Activated CD8-positive, alpha-beta memory T cell treated with anti-CD3 and anti-CD28 coated beads for 4 hours (primary cell): ENCODE results near the gene SCNN1A.

Source experiments
- DNase-seq, 2 donors: peaks; one replicate each; pipeline ENCODE4 v3.0.0-alpha.2; 2020; ENCODE audit warnings: low read depth in 2 of 2

Gene SCNN1A

DNA sequence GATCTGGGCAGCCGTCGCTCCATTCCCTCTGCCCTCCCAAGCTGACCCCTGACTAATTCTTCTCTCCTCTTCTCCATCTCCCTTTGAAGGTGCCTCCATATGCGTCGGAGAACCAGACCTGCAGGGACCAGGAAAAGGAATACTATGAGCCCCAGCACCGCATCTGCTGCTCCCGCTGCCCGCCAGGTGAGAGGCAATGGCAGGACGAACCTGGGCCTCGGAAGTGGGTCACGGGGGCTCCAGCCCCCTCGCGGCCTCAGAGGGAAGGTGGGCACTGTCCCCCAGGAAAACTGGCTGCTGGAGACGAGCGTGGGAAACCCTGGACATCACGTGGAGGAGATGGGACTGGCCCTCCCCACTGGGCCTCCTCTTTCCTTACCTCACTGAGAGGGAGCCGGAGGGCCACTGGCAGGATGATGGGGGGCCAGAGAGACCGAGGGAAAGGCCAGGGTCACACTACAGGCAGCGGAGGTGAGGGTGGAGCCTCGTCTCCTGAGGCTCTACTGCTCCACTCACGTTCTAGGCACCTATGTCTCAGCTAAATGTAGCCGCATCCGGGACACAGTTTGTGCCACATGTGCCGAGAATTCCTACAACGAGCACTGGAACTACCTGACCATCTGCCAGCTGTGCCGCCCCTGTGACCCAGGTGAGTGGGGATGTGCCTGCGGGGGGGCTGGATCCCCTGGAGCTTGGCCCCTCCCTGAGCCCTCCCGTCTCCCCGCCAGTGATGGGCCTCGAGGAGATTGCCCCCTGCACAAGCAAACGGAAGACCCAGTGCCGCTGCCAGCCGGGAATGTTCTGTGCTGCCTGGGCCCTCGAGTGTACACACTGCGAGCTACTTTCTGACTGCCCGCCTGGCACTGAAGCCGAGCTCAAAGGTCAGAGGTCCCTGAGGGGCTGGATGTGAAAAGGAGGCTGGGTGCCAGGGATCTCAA, 9.4 kb upstream of the SCNN1A start:
- DNase-seq: no peak

DNA sequence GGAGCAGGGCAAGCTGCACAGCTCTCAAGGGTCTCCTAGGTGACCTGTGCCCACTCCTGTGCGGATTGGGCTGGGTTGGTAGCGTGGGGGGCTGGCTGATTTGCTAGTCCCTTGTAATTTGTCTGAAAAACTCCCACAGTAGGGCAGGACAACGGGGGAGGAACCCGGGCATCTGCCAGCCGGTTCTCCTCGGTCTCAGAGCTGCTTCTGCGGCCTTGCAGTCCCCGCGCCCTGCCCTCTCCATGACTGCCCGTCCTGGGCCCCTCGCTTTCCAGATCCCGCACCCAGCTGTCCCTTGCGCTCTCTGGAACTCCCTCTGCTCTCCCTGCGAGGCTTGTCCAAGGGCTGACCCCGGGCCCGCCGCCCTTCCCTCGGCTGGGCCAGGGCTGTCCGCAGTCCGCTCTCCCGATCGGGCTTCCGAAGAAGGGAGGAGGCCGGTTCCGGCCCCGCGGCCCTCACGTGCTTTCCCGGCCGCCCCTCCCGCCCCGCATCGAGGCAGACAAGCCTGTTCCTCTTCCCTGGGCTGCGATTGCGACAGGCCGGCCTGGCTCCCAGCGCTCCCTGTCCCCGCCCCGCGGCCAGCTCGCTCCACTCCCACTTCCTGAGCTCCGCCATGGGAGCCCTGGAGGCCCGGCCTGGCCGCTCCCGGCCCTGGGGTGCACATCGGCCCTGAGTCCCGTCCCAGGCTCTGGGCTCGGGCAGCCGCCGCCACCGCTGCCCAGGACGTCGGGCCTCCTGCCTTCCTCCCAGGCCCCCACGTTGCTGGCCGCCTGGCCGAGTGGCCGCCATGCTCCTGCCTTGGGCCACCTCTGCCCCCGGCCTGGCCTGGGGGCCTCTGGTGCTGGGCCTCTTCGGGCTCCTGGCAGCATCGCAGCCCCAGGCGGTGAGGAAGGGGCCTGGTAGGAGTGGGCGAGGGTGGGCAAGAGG, 8.5 kb upstream of the SCNN1A start, which contains the start of gene LTBR:
TSS of gene LTBR (plus strand) at position 591 of the 927 bp plus-strand sequence. CDS start at position 788, 197 bp downstream.
- DNase-seq: no peak

DNA sequence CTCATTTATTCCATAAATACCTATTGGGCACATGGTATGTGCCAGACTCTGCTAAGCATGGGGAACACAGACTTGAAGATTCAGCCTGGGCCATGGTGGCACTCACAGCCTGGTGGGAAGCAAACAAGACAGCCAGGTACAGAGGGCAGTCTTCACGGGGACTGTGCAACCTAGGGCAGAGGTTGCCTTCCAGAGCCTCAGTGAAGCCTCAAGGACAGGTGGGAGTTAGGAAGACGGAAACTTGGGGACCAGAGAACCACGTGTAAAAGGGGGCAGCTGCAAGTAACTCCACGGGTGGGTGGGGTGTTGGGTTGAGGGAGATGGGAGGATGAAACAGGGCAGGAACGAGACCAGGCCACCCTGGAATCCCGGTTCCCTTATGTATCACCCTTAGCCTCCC, 7.6 kb upstream of the SCNN1A start:
- DNase-seq: no peak

GRCh38 chr12:6382371-6382770, 7.0 kb upstream of the SCNN1A start:
- no peak for DNase-seq

DNA sequence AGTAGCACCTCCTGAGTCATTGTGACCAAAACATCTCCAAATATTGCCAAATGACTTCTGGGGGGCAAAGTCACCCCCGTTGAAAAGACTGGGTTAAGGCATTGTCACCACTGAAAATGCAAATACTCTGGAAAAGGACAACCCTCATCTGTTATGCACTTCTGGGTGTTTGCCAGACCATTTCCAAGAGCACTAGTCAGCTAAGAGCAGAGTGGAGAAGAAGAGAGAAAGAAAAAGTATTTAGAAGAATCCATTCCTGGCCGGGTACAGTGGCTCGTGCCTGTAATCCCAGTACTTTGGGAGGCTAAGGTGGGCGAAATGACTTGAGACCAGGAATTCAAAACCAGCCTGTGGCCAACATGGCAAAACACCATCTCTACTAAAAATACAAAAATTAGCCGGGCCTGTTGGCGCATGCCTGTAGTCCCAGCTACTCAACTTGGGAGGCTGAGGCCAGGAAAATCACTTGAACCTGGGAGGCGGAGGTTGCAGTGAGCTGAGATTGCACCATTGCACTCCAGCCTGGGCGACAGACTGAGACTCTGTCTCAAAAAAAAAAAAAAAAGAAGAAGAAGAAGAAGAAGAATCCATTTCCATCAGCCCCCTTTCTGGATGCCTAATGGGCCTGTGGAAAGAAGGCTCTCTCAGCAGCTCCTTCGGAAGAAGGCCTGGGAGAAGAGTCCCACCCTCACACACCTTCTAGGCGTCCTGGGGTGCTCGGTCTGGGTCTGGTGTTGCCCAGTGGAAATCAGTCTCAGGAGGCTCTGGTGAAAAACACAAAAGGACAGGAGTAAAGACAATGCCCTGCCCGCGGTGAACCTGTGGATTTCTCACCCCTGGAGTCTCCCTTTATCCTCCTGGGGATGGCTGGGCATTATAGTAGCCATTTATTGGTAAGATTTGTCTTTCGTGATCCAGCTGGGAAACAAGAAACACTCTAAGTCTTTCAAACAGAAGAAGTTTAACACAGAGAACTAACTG, 5.1 kb upstream of the SCNN1A start:
- DNase-seq: no peak

GRCh38 chr12:6378709-6379472, 3.5 kb upstream of the SCNN1A start:
- DNase-seq: no peak

GRCh38 chr12:6377667-6377994, 2.3 kb upstream of the SCNN1A start:
- DNase-seq: no peak

GRCh38 chr12:6376870-6377666, 1.7 kb upstream of the SCNN1A start:
- DNase-seq: no peak

GRCh38 chr12:6376079-6376869, 911 bp upstream of the SCNN1A start:
- no peak for DNase-seq

DNA sequence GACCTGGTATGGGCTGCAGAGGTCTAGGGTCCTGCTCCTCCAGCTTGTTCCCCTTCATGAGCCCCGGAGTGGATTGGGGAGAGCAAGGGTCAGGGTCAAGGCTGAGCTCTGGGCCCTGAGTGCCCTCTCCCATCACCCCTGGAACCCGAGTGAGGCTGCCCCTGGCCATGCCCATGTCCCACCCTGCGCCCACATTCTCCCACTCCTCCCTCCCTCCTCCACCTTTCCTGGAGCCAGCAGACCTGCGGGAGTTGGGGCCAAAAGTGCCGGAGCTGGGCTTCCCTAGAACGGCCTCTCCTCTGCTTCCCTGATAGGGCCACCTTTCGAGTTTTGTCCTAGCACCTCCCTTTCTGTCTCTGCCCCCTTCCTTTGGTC, 590 bp downstream of the SCNN1A start:
- no peak for DNase-seq

GRCh38 chr12:6374028-6374785, 1.2 kb downstream of the SCNN1A start:
- no peak for DNase-seq

DNA sequence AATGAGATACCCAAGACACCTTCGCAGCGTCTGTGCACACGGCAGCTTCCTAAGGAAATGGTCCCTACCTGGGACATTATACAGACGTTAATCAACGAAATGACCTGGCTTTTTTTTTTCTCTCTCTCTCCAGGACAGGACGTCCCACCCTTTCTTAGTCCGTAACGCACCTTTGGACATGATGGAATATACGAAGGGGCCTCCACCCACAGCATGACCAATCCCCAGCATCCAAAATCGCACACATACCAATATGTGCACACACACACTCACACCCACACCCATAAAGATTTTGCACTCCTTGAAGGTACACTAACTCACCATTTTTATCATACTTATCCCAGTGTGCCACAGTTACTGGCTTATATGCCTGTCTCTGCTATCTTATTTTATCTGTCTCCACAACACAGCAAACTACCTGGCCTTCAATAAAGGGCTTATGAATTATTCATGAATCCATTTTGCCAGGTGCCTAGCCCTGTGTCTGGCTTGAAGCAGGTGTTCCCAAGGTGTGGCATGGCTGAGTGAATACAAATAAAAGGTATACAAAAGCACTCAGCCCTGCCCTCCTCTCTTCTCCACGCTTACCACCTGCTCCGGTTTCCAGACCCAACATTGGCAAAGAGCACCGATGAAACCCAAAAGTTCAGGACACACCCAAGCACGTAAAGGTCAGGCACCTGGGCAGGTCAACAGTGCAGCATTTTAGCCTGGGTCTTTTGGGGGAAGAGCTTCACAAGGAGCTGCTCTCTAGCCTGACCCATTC, 2.2 kb downstream of the SCNN1A start:
- DNase-seq: no peak

- no peak for DNase-seq
Observed at GRCh38 chr12:6372403-6373003, 2.9 kb downstream of the SCNN1A start.

GRCh38 chr12:6370994-6371754, 4.2 kb downstream of the SCNN1A start:
- no peak for DNase-seq

GRCh38 chr12:6370576-6370935, 4.8 kb downstream of the SCNN1A start:
- DNase-seq: no peak

GRCh38 chr12:6369916-6370575, 5.3 kb downstream of the SCNN1A start:
- no peak for DNase-seq
